GM12878 (cell line): ENCODE measurements around the gene TM7SF2. TPM values are rescaled to one million over a fixed set of nuclear protein-coding genes. Genes with fewer than 3 reads are reported as not detected.
A peak's percentile ranks its signal among the peaks of the same experiment; 100 is the strongest.

Experiments used
- ATF2 ChIP-seq: IDR thresholded peaks from 2 replicates; pipeline ENCODE4 v1.6.1; 2012; ENCODE audit warnings: low read length, inconsistent platforms
- CBFB ChIP-seq: IDR thresholded peaks from 2 replicates; pipeline ENCODE4 v1.6.1; 2016; ENCODE audit warnings: antibody characterized with exemption, low read depth
- CEBPB ChIP-seq, 2 experiments: fragments of 150-350 bp in 1 of 2; IDR thresholded peaks; 2 replicates each; pipeline ENCODE4 v1.6.1; 2012 to 2014; ENCODE audit warnings: low read depth in 2 of 2, low read length in 2 of 2, borderline replicate concordance in 1 of 2, inconsistent platforms in 1 of 2
- E4F1 ChIP-seq: fragments of 450-650 bp; IDR thresholded peaks from 2 replicates; pipeline ENCODE4 v1.6.1; 2018; ENCODE audit warnings: borderline replicate concordance, mild to moderate bottlenecking; ENCODE audit not compliant: partially characterized antibody
- IKZF2 ChIP-seq, 2 experiments: fragments of 450-650 bp; IDR thresholded peaks; 2 replicates each; pipeline ENCODE4 v1.6.1; 2017; ENCODE audit warnings: mild to moderate bottlenecking in 2 of 2, moderate library complexity in 2 of 2
- MTA3 ChIP-seq: IDR thresholded peaks from 2 replicates; pipeline ENCODE4 v1.6.1; 2012; ENCODE audit warnings: low read length, inconsistent platforms, borderline replicate concordance
- NFXL1 ChIP-seq: fragments of 450-650 bp; IDR thresholded peaks from 2 replicates; pipeline ENCODE4 v1.6.1; 2017; ENCODE audit warnings: antibody characterized with exemption, mild to moderate bottlenecking, borderline replicate concordance
- PAX8 ChIP-seq: fragments of 450-650 bp; IDR thresholded peaks from 2 replicates; pipeline ENCODE4 v1.6.1; 2017; ENCODE audit warnings: mild to moderate bottlenecking, moderate library complexity
- PKNOX1 ChIP-seq: fragments of 450-650 bp; IDR thresholded peaks from 2 replicates; pipeline ENCODE4 v1.6.1; 2016; ENCODE audit warnings: mild to moderate bottlenecking
- PRDM15 ChIP-seq: fragments of 450-650 bp; formaldehyde crosslinking; IDR thresholded peaks from 2 replicates; pipeline ENCODE4 v1.4.0; 2020; ENCODE audit warnings: mild to moderate bottlenecking, moderate library complexity
- USF2 ChIP-seq: IDR thresholded peaks from 2 replicates; pipeline ENCODE4 v1.6.1; 2011; ENCODE audit warnings: low read depth, low read length, improper control_type of control experiment, borderline replicate concordance
- ZBED1 ChIP-seq: IDR thresholded peaks from 2 replicates; pipeline ENCODE4 v1.6.1; 2016; ENCODE audit warnings: borderline replicate concordance
- polyA plus RNA-seq, 11 experiments: library from polyadenylated mRNA; depleted of rRNA in 4 of 11; unstranded in 6 of 11; stranded (reverse) in 5 of 11; fragments of >200 nt; fragmentation: Nextera tagmentation in 4 of 11; fragmentation: Illumina TruSeq in 1 of 11; extraction: Ambion mirVana in 4 of 11; extraction: Trizol in 1 of 11; gene quantifications; 1 replicate in 1 of 11; 2 replicates in 10 of 11; pipeline versions ENCODE4 v1.2.1 to v1.2.3, GENCODE V29; 2011 to 2016; ENCODE audit warnings: inconsistent platforms in 2 of 11, missing spikeins in 2 of 11, low read depth in 1 of 11
- total RNA-seq, 4 experiments: library from RNA; depleted of rRNA in 3 of 4; stranded (reverse); fragments of >200 nt in 3 of 4; fragmentation: Illumina TruSeq in 1 of 4; extraction: Trizol in 1 of 4; gene quantifications; 2 replicates each; pipeline versions ENCODE4 v1.2.1 to v1.2.3, GENCODE V29; 2013 to 2021

Gene TM7SF2
- total and polyA plus RNA-seq, 10 of the 15 experiments (the other 5 are each of a cell fraction or from before 2014, with no cell fraction given) = 0.52 to 57.7 (median 20.7) TPM

- TF ChIP-seq CEBPB (IDR thresholded peaks at IDR 0.05; ENCODE audit: borderline replicate concordance in 1 of 2, low read depth in 2 of 2, low read length in 2 of 2) = 0 out of 4 replicates have a peak, but pooled peaks of 1 of the 2 experiments have one; percentile 12
- TF ChIP-seq PRDM15 (CRISPR knock-in tag) = no peak
- TF ChIP-seq ZBED1 = 0 out of 2 replicates have a peak, but pooled peaks have one; percentile 51
- peak; percentile 74 for TF ChIP-seq CBFB
- TF ChIP-seq NFXL1 = no peak
- TF ChIP-seq PKNOX1 = peak; percentile 77; the same call in 1 of the 2 replicates
- no peak; the same call in 1 of the 2 replicates for TF ChIP-seq USF2
- TF ChIP-seq IKZF2 (IDR thresholded peaks at IDR 0.05) = peak; percentile 85 to 92
- TF ChIP-seq E4F1 = peak; percentile 79
- peak; percentile 96; the same call in 1 of the 2 replicates for TF ChIP-seq MTA3
- no peak for TF ChIP-seq ATF2
- no peak for TF ChIP-seq PAX8
These were observed 15.5 kb upstream of the TM7SF2 start, which contains the start of gene VPS51 (continued) for GRCh38 chr11:65095974-65096806.
